Hepatocyte (in vitro differentiated cells): ENCODE data around the gene PHF14. TPM values are rescaled to one million over a fixed set of nuclear protein-coding genes. Genes with fewer than 3 reads are reported as not detected.

Source experiments
- DNase-seq: peaks from one replicate; pipeline ENCODE4 v3.0.0-alpha.2; 2016; ENCODE audit warnings: low spot score
- H2AFZ ChIP-seq: fragments of 200-600 bp; sonication (generic); 2 replicates; pipeline ENCODE4 v1.6.0; 2016; ENCODE audit warnings: antibody characterized with exemption, mild to moderate bottlenecking
- H3K27ac ChIP-seq: fragments of 200-600 bp; sonication (generic); 2 replicates; pipeline ENCODE4 v1.5.1; 2016; ENCODE audit warnings: mild to moderate bottlenecking
- H3K27me3 ChIP-seq: fragments of 200-600 bp; sonication (generic); 2 replicates; pipeline ENCODE4 v1.6.1; 2016
- H3K36me3 ChIP-seq: fragments of 200-600 bp; sonication (generic); replicated peaks from 2 replicates; pipeline ENCODE4 v1.5.1; 2016; ENCODE audit warnings: low read depth; ENCODE audit not compliant: insufficient read depth
- H3K4me1 ChIP-seq: fragments of 200-600 bp; sonication (generic); 2 replicates; pipeline ENCODE4 v1.5.1; 2016; ENCODE audit warnings: mild to moderate bottlenecking, moderate library complexity; ENCODE audit not compliant: insufficient read depth
- H3K4me2 ChIP-seq: fragments of 200-600 bp; sonication (generic); 2 replicates; pipeline ENCODE4 v1.6.0; 2016
- H3K4me3 ChIP-seq: fragments of 200-600 bp; sonication (generic); 2 replicates; pipeline ENCODE4 v1.5.1; 2016; ENCODE audit warnings: mild to moderate bottlenecking
- H3K79me2 ChIP-seq: fragments of 200-600 bp; sonication (generic); 2 replicates; pipeline ENCODE4 v1.6.0; 2017; ENCODE audit warnings: mild to moderate bottlenecking
- H3K9me2 ChIP-seq: fragments of 200-600 bp; sonication (generic); replicated peaks from 2 replicates; pipeline ENCODE4 v1.6.0; 2017; ENCODE audit warnings: mild to moderate bottlenecking; ENCODE audit not compliant: insufficient read depth
- H3K9me3 ChIP-seq: fragments of 200-600 bp; sonication (generic); 2 replicates; pipeline ENCODE4 v1.5.1; 2016; ENCODE audit warnings: low read depth, mild to moderate bottlenecking
- H4K20me1 ChIP-seq: fragments of 200-600 bp; sonication (generic); 2 replicates; pipeline ENCODE4 v1.6.0; 2016; ENCODE audit warnings: mild to moderate bottlenecking; ENCODE audit not compliant: insufficient read depth, poor library complexity, severe bottlenecking
- EZH2 ChIP-seq: fragments of 200-600 bp; sonication (generic); IDR thresholded peaks from 2 replicates; pipeline ENCODE4 v1.6.1; 2016; ENCODE audit warnings: antibody characterized with exemption, mild to moderate bottlenecking, borderline replicate concordance
- EZH2phosphoT487 ChIP-seq: fragments of 200-600 bp; sonication (generic); IDR thresholded peaks from one replicate; pipeline ENCODE4 v1.6.1; 2018; ENCODE audit warnings: antibody characterized with exemption, mild to moderate bottlenecking, low read depth, moderate library complexity; ENCODE audit not compliant: unreplicated experiment, severe bottlenecking
- WGBS: methylation state at CpG from one replicate; pipeline ENCODE4 v1.1.6; 2016; ENCODE audit warnings: low lambda C conversion rate; ENCODE audit errors: missing lambda C conversion rate; 5-methylcytosine and 5-hydroxymethylcytosine counted together
- polyA plus RNA-seq: library from polyadenylated mRNA; unstranded; fragments of >200 nt; fragmentation: Nextera tagmentation; extraction: Ambion mirVana; gene quantifications from 2 replicates; pipeline ENCODE4 v1.2.1, GENCODE V29; 2016
- total RNA-seq: library from RNA; depleted of rRNA; stranded (reverse); fragments of >200 nt; gene quantifications from 2 replicates; pipeline ENCODE4 v1.2.3, GENCODE V29; 2014
- TF ChIP-seq, protein P1 (sequence below): fragments of 200-600 bp; sonication (generic); IDR thresholded peaks from 2 replicates; pipeline ENCODE4 v1.5.1; 2016; ENCODE audit warnings: antibody characterized with exemption, mild to moderate bottlenecking; ENCODE audit not compliant: poor library complexity

PHF14 gene
- total and polyA plus RNA-seq, 2 experiments from 2014 or later, result 31.5 to 49.1 TPM

DNA sequence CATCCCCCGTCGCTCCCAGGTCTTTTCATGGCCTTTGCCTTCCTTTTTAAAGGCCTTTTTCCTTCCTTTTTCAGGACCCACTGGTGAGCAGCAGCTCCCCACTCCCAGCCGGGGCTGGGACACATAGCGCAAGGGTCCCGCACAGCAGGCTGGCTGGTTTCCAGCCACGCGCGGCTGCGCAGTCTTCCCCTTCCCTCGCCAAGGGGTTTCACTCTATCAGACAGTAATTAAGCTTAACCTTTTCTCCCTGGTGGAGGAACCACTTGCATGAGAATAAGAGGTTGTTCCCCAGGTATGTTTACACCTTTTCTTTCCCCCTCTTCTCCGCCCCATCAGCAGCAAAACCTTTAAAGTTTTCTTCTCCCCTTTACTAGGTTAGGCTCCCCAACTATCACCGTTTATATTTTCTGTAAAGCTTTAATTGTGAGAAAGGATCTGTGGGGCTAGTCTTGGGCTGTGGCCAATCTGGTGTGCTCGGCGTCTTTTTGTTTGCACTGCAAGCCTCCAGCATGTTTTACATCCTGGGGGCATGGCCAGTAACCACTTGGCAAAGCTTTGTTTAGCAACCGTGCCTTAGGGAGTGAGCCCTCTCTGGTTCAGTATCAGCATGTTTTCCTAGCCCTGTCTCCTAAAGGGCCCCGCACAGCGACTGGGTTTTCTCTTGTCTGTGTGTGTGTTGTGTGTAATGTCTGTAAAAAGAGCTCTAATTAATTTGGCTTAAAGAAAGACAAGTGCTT lies 219.6 kb downstream of the PHF14 start:
- Histone ChIP-seq H3K9me2 (no peaks in the 10 kb centered on the region), H2AFZ (peak overlapping the region; percentile 76), H3K9me3 (no peaks in the 10 kb centered on the region), H3K36me3 (no peaks in the 10 kb centered on the region), H3K4me1 (peaks cover 24% of the 10 kb centered on the region), H3K27ac (peak overlapping the region; percentile 35), H3K79me2 (no peaks in the 10 kb centered on the region), H3K4me3 (no peak overlapping the region), H3K27me3 (no peaks in the 10 kb centered on the region), H4K20me1 (no peaks in the 10 kb centered on the region), H3K4me2 (peak overlapping the region; percentile 72)
- whole genome bisulfite sequencing, result 18% methylated on average over 17 of the region's 17 CpGs
- TF ChIP-seq EZH2phosphoT487, result no peak
- TF ChIP-seq EZH2, result no peak
- TF ChIP-seq, protein P1, sequence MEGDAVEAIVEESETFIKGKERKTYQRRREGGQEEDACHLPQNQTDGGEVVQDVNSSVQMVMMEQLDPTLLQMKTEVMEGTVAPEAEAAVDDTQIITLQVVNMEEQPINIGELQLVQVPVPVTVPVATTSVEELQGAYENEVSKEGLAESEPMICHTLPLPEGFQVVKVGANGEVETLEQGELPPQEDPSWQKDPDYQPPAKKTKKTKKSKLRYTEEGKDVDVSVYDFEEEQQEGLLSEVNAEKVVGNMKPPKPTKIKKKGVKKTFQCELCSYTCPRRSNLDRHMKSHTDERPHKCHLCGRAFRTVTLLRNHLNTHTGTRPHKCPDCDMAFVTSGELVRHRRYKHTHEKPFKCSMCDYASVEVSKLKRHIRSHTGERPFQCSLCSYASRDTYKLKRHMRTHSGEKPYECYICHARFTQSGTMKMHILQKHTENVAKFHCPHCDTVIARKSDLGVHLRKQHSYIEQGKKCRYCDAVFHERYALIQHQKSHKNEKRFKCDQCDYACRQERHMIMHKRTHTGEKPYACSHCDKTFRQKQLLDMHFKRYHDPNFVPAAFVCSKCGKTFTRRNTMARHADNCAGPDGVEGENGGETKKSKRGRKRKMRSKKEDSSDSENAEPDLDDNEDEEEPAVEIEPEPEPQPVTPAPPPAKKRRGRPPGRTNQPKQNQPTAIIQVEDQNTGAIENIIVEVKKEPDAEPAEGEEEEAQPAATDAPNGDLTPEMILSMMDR, result no peak
- peak; percentile 20 for DNase-seq

DNA sequence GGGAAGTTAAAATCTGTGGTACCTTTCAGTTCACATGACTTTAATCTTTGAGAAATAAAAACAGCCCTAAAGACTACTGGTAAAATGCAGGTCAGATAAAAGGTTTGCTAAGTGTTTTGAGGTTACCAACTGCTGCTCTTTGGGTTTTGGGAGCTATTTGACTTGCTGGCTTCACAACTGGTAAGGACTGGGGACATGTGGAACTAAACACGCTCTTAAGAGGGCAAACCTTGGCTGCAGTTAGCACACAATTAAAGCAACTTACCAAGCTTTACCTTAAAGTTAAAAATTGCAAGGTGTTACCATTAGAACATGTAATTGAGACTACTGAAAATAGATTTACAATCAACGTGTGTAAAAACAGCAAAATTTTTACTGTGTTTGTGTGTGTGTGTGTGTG lies 220.2 kb downstream of the PHF14 start:
- H3K9me3 ChIP-seq, result no peaks in the 10 kb centered on the region
- H4K20me1 ChIP-seq, result no peaks in the 10 kb centered on the region
- no peaks in the 10 kb centered on the region for H3K27me3 ChIP-seq
- H2AFZ ChIP-seq, result peak overlapping the region; percentile 76
- DNase-seq, result no peak
- TF ChIP-seq EZH2, result no peak
- TF ChIP-seq EZH2phosphoT487, result no peak
- TF ChIP-seq, protein P1, result no peak
- WGBS, result 67% methylated on average over 2 of the region's 2 CpGs
- peak overlapping the region; percentile 72 for H3K4me2 ChIP-seq
- peaks cover 24% of the 10 kb centered on the region for H3K4me1 ChIP-seq
- H3K4me3 ChIP-seq, result no peak overlapping the region
- H3K79me2 ChIP-seq, result no peaks in the 10 kb centered on the region
- H3K9me2 ChIP-seq, result no peaks in the 10 kb centered on the region
- H3K27ac ChIP-seq, result peak overlapping the region; percentile 35
- no peaks in the 10 kb centered on the region for H3K36me3 ChIP-seq

DNA sequence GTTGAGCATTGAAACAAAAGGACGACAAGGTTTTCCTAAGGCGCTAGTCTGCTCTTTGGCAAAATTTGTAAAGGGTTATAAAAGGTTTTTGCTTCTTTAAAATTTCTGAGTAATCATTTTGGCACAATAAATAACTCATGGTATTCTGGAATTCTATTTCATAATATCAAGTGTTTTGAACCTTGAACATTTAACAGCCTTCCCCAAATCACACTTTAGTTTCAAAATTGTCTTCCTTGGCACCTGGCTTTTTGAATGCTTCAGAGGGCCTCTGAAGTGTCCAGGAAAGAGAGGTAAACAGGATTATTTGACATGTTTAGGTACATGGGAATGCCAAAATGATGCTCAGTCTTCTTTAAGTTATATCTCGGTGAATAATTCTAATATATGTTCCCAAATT lies 220.8 kb downstream of the PHF14 start:
- Histone ChIP-seq H3K27ac (no peak overlapping the region), H3K4me3 (no peak overlapping the region), H4K20me1 (no peaks in the 10 kb centered on the region), H2AFZ (no peak overlapping the region), H3K4me2 (no peak overlapping the region), H3K9me2 (no peaks in the 10 kb centered on the region), H3K79me2 (no peaks in the 10 kb centered on the region), H3K9me3 (no peaks in the 10 kb centered on the region), H3K27me3 (no peaks in the 10 kb centered on the region), H3K4me1 (peaks cover 24% of the 10 kb centered on the region), H3K36me3 (no peaks in the 10 kb centered on the region)
- no peak for DNase-seq
- TF ChIP-seq, protein P1, result no peak
- no peak for TF ChIP-seq EZH2
- no peak for TF ChIP-seq EZH2phosphoT487
- WGBS, result 91% methylated on average over 3 of the region's 3 CpGs

DNA sequence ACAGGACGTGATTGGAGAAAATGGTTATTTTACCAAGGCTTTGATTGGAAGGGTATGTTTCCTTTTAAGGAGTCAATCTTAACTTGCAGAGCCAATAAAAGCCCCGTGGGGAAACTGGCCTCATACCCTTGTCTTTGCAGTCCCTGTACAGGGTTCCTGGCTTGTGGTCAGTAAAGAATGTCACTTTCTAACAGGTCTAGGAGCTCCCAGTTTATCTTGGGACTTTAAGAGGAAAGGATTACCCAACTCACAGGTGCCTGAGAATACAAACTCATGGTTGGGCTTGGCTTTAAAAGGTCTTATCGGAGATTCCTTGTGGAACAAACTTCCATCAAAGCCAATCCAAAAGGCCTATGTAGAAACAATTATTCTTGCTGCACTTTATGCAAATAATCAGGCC lies 221.8 kb downstream of the PHF14 start:
- H3K36me3 ChIP-seq, result no peaks in the 10 kb centered on the region
- H3K4me2 ChIP-seq, result no peak overlapping the region
- no peak overlapping the region for H3K27ac ChIP-seq
- H2AFZ ChIP-seq, result no peak overlapping the region
- H3K79me2 ChIP-seq, result no peaks in the 10 kb centered on the region
- no peaks in the 10 kb centered on the region for H3K9me3 ChIP-seq
- H3K9me2 ChIP-seq, result no peaks in the 10 kb centered on the region
- TF ChIP-seq EZH2 (no peak), EZH2phosphoT487 (no peak)
- TF ChIP-seq, protein P1, result no peak
- no peaks in the 10 kb centered on the region for H4K20me1 ChIP-seq
- WGBS, result 57% methylated on average over 3 of the region's 3 CpGs
- H3K4me3 ChIP-seq, result no peak overlapping the region
- DNase-seq, result no peak
- peaks cover 24% of the 10 kb centered on the region for H3K4me1 ChIP-seq
- H3K27me3 ChIP-seq, result no peaks in the 10 kb centered on the region
